Keratinocyte (primary cell): ENCODE results near the gene SGMS2. TPM values are rescaled to one million over a fixed set of nuclear protein-coding genes. Genes with fewer than 3 reads are reported as not detected.

Source experiments
- DNase-seq: peaks from one replicate; pipeline ENCODE4 v3.0.0-alpha.2; 2011; ENCODE audit warnings: low read depth, missing footprints, low spot score
- FAIRE-seq: peaks from 2 replicates; lab custom pipeline; 2011; peaks lifted over from hg19 to GRCh38; lab: Jason Lieb, UNC
- H2AFZ ChIP-seq: 2 replicates; pipeline ENCODE4 v1.6.0; 2012; ENCODE audit warnings: low read length, control low read depth, inconsistent platforms; ENCODE audit not compliant: control insufficient read depth
- H3K27ac ChIP-seq: 2 replicates; pipeline ENCODE4 v1.5.1; 2011; ENCODE audit warnings: low read length; ENCODE audit not compliant: control insufficient read depth, insufficient read depth
- H3K27me3 ChIP-seq: 3 replicates; pipeline ENCODE4 v1.6.0; 2011; ENCODE audit warnings: low read length; ENCODE audit not compliant: control insufficient read depth, insufficient read depth; ENCODE audit errors: extremely low read depth
- H3K36me3 ChIP-seq, 2 experiments: 2 replicates in 1 of 2; 3 replicates in 1 of 2; pipeline ENCODE4 v1.5.1; 2011; ENCODE audit warnings: low read length in 2 of 2, mild to moderate bottlenecking in 1 of 2; ENCODE audit not compliant: control insufficient read depth in 2 of 2, insufficient read depth in 2 of 2; ENCODE audit errors: extremely low read depth in 1 of 2
- H3K4me1 ChIP-seq: 3 replicates; pipeline ENCODE4 v1.5.1; 2011; ENCODE audit warnings: low read length; ENCODE audit not compliant: control insufficient read depth, insufficient read depth; ENCODE audit errors: extremely low read depth
- H3K4me2 ChIP-seq: 3 replicates; pipeline ENCODE4 v1.6.0; 2011; ENCODE audit warnings: low read depth, low read length; ENCODE audit not compliant: control insufficient read depth, insufficient read depth; ENCODE audit errors: extremely low read depth
- H3K4me3 ChIP-seq, 3 experiments: fragments of 200-600 bp in 1 of 3; sonication (generic) in 1 of 3; 2 replicates in 2 of 3; 3 replicates in 1 of 3; pipeline ENCODE4 v1.5.1; 2011 to 2016; ENCODE audit warnings: low read length in 3 of 3, mild to moderate bottlenecking in 3 of 3, control low read depth in 2 of 3, inconsistent platforms in 1 of 3, low read depth in 1 of 3, mixed read lengths in 1 of 3, mixed run types in 1 of 3, moderate library complexity in 1 of 3; ENCODE audit not compliant: control insufficient read depth in 2 of 3, insufficient read depth in 2 of 3; ENCODE audit errors: extremely low read depth in 1 of 3
- H3K79me2 ChIP-seq: 2 replicates; pipeline ENCODE4 v1.6.0; 2012; ENCODE audit warnings: low read length; ENCODE audit not compliant: control insufficient read depth, insufficient read depth
- H3K9ac ChIP-seq: 3 replicates; pipeline ENCODE4 v1.6.0; 2011; ENCODE audit warnings: low read length; ENCODE audit not compliant: control insufficient read depth, insufficient read depth; ENCODE audit errors: extremely low read depth
- H3K9me1 ChIP-seq: 3 replicates; pipeline ENCODE4 v1.6.0; 2011; ENCODE audit warnings: low read length; ENCODE audit not compliant: control insufficient read depth, insufficient read depth; ENCODE audit errors: extremely low read depth
- H3K9me3 ChIP-seq: 2 replicates; pipeline ENCODE4 v1.5.1; 2012; ENCODE audit warnings: low read depth, low read length; ENCODE audit not compliant: control insufficient read depth
- H4K20me1 ChIP-seq: 3 replicates; pipeline ENCODE4 v1.6.0; 2011; ENCODE audit warnings: low read length; ENCODE audit not compliant: control insufficient read depth, insufficient read depth; ENCODE audit errors: extremely low read depth
- EZH2 ChIP-seq: IDR thresholded peaks from one replicate; pipeline ENCODE4 v1.6.1; 2012; ENCODE audit warnings: inconsistent platforms, mild to moderate bottlenecking, low read length, moderate library complexity
- dilution Hi-C: fragments of 300-500 bp; cut with MboI; formaldehyde crosslinking; loops from one replicate; pipeline ENCODE4 v1.7.0; 2020; ENCODE audit warnings: low sequenced_read_pairs; ENCODE audit not compliant: extremely low pct_ligation_motif_present
- polyA plus RNA-seq, 5 experiments: library from polyadenylated mRNA; depleted of rRNA in 3 of 5; stranded (reverse) in 3 of 5; stranded (forward) in 1 of 5; unstranded in 1 of 5; fragments of >200 nt; gene quantifications; 1 replicate in 1 of 5; 2 replicates in 3 of 5; 3 replicates in 1 of 5; pipeline versions ENCODE4 v1.2.1 to v1.2.3, GENCODE V29; 2011 to 2012; ENCODE audit warnings: missing spikeins in 2 of 5, low read depth in 1 of 5, low replicate concordance in 1 of 5
- TF ChIP-seq, protein P1 (sequence below), 3 experiments: IDR thresholded peaks in 1 of 3; conservative IDR thresholded peaks in 1 of 3; optimal IDR thresholded peaks in 1 of 3; 2 replicates in 2 of 3; 3 replicates in 1 of 3; pipeline versions ENCODE3 to v1.5.1; 2011; ENCODE audit warnings: low read length in 3 of 3, mild to moderate bottlenecking in 3 of 3, moderate library complexity in 2 of 3, control low read depth in 1 of 3, inconsistent platforms in 1 of 3; ENCODE audit not compliant: insufficient read depth in 2 of 3; ENCODE audit errors: extremely low read depth in 1 of 3

The SGMS2 gene
- polyA plus RNA-seq, 1 donor (not counting 4 experiments of a cell fraction or from before 2014, with no cell fraction given): 38.5 TPM

- no peaks in the 10 kb centered on the region for H3K27me3 ChIP-seq
- H3K79me2 ChIP-seq: no peaks in the 10 kb centered on the region
- H3K4me2 ChIP-seq: no peak overlapping the region
- FAIRE-seq: peak; percentile 23
- no peaks in the 10 kb centered on the region for H4K20me1 ChIP-seq
- no peak overlapping the region for H2AFZ ChIP-seq
- H3K9me1 ChIP-seq: no peaks in the 10 kb centered on the region
- peaks cover 6 to 11% of the 10 kb centered on the region in 2 experiments for H3K36me3 ChIP-seq
- H3K27ac ChIP-seq: no peak overlapping the region
- DNase-seq: no peak
- H3K9ac ChIP-seq: no peak overlapping the region
- H3K9me3 ChIP-seq: no peaks in the 10 kb centered on the region
- no peak overlapping the region for H3K4me3 ChIP-seq
- dilution Hi-C loops: loop anchor here (25.0 kb wide), 1 partner anchor 144 kb away; no protein-coding TSS in a partner anchor
- no peak for TF ChIP-seq EZH2
- TF ChIP-seq, protein P1, sequence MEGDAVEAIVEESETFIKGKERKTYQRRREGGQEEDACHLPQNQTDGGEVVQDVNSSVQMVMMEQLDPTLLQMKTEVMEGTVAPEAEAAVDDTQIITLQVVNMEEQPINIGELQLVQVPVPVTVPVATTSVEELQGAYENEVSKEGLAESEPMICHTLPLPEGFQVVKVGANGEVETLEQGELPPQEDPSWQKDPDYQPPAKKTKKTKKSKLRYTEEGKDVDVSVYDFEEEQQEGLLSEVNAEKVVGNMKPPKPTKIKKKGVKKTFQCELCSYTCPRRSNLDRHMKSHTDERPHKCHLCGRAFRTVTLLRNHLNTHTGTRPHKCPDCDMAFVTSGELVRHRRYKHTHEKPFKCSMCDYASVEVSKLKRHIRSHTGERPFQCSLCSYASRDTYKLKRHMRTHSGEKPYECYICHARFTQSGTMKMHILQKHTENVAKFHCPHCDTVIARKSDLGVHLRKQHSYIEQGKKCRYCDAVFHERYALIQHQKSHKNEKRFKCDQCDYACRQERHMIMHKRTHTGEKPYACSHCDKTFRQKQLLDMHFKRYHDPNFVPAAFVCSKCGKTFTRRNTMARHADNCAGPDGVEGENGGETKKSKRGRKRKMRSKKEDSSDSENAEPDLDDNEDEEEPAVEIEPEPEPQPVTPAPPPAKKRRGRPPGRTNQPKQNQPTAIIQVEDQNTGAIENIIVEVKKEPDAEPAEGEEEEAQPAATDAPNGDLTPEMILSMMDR (optimal IDR thresholded peaks at IDR 0.05 in 1 of 3, IDR thresholded peaks at IDR 0.05 in 1 of 3, conservative IDR thresholded peaks at IDR 0.05 in 1 of 3; ENCODE audit: extremely low read depth in 1 of 3, insufficient read depth in 2 of 3, low read length in 3 of 3): no peak
- no peaks in the 10 kb centered on the region for H3K4me1 ChIP-seq
These were observed 81.8 kb downstream of the SGMS2 start for GRCh38 chr4:107906458-107907100.

DNA sequence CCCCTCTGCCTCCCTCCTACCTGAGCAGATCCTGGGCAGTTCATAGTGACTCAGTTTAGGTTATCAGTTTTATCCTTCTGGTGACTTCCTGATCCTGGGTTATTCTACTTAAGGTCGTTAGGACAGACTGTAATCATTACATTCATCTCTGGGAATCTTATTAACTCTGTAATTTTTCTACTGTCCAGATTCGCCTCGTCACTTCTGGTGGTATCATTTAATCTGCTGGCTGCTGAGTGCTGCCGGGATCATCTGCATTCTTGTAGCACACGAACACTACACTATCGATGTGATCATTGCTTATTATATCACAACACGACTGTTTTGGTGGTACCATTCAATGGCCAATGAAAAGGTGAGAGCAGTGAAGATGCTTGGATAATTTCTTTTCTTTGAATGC lies 83.6 kb downstream of the SGMS2 start:
- Histone ChIP-seq H3K9me1 (no peaks in the 10 kb centered on the region), H3K4me2 (no peak overlapping the region), H3K4me3 (no peak overlapping the region), H3K27me3 (no peaks in the 10 kb centered on the region), H3K4me1 (no peaks in the 10 kb centered on the region), H3K27ac (no peak overlapping the region), H3K36me3 (peaks cover 6 to 8% of the 10 kb centered on the region in 2 experiments), H3K79me2 (no peaks in the 10 kb centered on the region), H3K9ac (no peak overlapping the region), H2AFZ (no peak overlapping the region), H3K9me3 (no peaks in the 10 kb centered on the region), H4K20me1 (no peaks in the 10 kb centered on the region)
- TF ChIP-seq, protein P1 (optimal IDR thresholded peaks at IDR 0.05 in 1 of 3, IDR thresholded peaks at IDR 0.05 in 1 of 3, conservative IDR thresholded peaks at IDR 0.05 in 1 of 3; ENCODE audit: extremely low read depth in 1 of 3, insufficient read depth in 2 of 3, low read length in 3 of 3): no peak
- no peak for TF ChIP-seq EZH2
- FAIRE-seq (no peak), DNase-seq (no peak)
- dilution Hi-C loops: loop anchor here (25.0 kb wide), 1 partner anchor 146 kb away; no protein-coding TSS in a partner anchor
